ENCODE data around the gene SCO1.
"Not testable (repeated sequence)": the region's sequence is repeated elsewhere in the genome, so short reads cannot be mapped to it uniquely, and the experiment has no call there.

SCO1 gene

DNA sequence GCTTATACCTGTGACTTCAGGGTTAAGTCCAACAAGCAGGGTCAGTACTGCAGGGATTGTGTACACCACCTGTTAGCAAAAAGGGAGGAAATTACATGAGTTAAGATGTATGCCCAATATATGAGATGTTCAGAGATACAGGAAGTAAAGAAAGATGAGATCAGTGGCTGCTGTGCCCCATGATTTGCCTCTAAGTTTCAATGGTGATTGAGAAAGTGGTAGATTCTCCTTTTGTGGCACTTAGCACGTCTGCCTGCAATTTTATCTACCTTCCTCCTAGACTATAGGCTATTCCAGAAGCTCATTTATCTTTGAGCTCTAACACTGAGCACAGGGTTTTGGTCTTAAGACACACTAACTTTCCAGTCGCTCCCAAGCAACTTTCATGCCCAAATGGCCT lies 28.9 kb upstream of the SCO1 start:
- DNase-seq (ENCODE audit: low read depth in 2 of 2): no peak

DNA sequence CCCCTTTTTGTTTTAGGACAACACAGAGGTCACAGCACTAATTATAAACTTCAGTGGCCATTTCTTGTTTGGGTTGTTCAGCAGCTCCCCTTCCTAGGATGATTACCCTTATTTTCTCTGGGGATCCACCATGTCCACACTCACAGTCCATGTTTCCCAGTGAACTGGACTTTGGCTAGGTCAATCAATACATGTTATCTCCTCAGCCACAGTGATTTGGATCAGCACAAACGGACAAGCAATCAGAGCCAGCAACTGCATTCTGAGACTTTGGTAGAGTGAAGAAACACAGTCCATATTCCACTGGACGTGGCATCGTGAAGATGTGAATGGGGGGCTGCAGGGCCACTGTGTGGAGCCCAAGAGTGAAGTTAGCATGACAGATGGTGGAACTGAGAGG lies 27.9 kb upstream of the SCO1 start:
- no peak for DNase-seq (ENCODE audit: low read depth in 2 of 2)

DNA sequence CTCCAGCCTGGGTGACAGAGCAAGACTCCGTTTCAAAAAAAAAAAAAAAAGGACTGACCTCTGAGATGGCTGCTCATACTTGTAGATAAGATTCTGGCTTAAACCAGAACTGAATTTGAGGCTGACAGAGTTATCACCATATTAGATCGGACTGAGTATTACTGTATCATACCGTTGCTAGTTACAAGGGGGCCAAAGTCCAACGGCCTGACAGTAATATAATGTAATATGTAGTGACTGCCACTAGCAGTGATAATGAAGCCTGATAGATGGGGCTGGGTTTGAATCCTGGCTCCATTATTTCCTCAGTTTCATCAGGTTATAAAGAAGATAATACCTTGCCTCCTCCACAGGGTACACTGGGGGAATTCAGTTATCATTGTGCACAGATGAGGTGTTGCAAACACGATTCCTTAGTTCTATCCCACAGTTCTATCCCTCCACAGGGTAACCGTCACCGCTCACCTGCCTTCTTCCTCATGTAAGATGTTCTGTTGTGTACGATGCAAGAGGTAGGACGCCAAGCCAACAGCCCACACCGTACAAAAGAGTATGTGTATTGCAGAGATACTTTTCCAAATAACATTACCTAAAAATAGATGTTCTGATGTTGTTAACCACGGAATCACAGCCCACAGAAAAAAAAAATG lies 27.3 kb upstream of the SCO1 start:
- no peak for DNase-seq (ENCODE audit: low read depth in 2 of 2)

DNA sequence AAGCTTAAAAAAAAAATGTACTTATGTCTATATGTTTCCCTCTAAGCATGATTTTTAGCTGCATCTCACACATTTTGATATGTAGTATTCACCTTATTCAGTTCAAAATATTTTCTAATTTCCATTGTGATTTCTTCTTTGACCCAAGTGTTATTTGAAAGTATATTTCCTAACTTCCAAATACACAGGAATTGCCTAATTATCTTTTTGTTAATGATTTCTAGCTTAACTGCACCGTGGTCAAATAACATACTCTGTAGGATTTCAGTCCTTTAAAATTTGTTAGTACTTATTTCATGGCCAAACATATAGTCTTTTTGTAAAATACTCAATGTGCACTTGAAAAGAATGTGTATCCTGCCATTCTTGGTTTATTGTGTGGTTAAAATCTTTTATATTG lies 21.2 kb upstream of the SCO1 start:
- DNase-seq (ENCODE audit: low read depth in 2 of 2): no peak

DNA sequence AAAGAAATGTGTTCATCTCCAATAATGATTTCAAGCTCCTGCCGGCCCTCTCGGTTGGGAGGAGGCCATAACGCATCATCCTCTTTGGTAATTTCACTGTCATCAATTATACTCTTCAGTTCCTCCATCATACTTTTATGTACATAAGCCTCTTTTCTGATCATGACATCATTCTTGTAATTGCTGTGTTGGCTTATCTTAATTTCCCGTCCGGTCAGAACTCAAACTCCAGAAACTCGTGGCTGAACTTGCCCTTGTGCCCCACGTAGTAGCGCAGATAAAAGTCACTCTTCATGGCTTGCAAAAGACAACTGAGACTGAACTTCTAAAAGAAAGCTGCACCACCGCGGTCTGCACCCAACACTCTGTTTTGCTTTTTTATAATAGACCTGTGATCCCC lies 18.9 kb upstream of the SCO1 start:
- no peak for DNase-seq (ENCODE audit: low read depth in 2 of 2)

DNA sequence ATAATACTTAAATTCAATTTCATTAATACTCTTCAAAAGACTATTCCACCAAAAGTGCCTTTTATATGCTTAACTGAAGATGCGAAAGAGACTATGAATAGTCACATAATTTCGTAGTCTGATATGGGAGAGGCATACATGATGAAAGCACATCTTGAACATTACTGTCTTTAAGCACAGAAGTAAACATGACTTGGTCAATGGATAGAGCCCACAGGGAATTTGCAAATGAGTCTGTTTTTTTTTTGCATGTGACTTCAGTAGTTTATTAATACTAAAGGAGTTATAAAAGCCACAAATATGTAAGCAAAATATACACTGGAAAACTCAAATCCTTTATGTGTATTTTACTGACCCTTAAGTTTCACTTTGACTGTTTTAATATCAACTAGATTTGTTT lies 16.0 kb upstream of the SCO1 start:
- no peak for DNase-seq (ENCODE audit: low read depth in 2 of 2)

DNA sequence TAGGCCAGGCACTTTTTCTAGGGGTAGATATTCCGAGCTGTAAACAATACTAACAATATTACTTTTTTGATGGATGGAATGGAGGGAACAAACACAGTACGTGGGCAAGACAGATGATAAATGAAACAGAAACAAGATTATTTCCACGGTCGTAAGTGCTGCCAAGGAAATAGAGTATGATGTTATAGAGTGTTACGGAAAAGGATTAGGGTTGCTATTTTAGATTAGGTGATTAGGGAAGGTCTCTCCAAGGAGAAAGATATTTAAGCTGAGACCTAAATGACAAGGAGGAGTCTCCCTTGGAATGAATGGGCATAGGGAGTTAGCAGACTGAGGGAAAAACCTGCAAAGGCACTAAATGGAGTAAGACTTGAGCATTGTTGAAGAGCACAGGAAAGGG lies 8.4 kb upstream of the SCO1 start:
- DNase-seq (ENCODE audit: low read depth in 2 of 2): no peak

DNA sequence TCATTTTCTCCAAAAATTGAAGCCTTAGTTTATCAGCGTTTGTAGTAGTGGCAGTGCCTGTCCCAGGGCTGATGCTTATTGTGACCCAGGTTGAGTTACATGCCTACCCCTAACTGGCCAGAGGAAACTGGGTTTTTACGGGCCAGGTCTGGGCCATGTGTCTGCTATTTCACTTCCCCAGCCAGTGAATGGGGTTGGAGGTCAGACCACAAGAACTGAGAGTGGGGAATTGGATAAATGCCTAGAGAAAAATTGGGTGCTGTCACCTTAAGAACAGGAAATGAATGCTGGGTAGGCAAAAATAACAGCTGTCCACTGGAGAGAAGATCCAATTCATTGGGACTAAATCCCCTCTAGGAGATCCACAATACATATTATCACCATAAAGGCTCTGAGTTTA lies 5.2 kb upstream of the SCO1 start:
- no peak for DNase-seq (ENCODE audit: low read depth in 2 of 2)

DNA sequence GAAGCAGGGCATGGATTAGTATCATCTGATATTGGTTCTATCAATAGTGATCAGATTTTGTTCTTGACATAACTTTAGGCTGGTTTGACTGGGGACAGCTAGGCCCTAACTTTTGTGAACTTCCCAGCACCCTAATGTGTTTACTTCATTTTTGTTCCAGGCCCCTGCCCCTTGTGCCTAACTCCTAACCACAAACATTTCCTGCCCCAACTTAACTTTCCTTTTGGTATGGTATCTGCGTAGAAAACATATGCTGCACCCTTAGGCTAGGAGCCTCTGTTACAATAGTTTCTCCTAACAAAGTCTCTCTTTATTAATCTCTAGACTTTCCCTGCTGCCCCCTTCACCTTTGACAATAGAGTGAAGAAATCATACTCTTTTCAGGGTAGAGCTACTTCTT lies 2.5 kb upstream of the SCO1 start:
- DNase-seq (ENCODE audit: low read depth in 2 of 2): no peak

DNA sequence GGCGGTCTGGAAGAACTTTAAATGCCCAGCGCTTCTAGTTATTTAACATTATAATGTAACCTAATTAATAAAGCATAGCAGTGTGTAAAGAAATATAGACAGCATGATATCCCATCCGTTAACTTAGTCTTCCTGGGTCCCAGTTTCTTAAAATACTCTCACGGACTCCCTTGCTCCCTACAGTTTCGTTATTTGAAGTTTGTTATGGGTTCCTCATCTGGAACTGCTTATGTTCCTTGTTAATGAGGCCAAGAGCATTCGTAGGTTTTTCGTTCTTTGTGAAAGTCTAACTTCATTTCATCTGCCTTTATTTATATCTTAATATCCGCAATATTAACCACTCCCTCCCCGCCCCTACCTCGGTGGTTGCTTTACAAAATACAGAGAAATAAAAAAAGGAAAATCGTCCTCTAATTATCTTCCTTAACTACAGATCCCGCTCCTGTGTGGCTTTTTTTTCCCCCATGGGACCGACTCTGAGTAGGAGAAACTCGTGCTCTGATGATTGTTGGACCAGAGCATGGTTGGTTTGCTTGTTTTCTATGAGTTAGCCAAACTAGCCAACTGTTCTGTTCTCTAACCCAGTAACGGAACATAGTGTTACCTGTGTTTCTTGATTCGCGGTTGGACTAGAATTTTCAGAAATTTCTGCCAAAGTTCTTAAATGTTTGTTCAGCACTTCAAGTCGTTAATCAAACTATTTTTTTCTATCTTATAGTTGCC lies 924 bp upstream of the SCO1 start:
- no peak for DNase-seq (ENCODE audit: low read depth in 2 of 2)

DNA sequence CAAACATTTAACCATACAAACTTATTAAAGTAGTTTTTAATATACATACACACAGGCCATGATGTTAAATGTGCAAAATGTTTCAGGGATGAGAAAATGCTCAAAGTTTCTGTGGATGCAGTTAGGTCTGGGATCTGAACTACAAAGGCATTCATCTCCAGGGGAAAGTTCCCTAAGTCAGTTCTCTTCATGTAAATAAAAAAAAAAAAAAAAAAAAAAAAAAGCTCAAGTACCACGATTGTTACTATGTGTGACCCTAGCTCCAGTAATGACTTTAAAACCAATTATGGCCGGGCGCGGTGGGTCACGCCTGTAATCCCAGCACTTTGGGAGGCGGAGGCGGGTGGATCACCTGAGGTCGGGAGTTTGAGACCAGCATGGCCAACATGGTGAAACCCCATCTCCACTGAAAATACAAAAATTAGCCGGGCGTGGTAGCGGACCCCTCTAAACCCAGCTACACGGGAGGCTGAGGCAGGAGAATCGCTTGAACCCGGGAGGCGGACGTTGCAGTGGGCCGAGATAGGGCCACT lies 1.4 kb downstream of the SCO1 start:
- DNase-seq (ENCODE audit: low read depth in 2 of 2): not testable (repeated sequence)

DNA sequence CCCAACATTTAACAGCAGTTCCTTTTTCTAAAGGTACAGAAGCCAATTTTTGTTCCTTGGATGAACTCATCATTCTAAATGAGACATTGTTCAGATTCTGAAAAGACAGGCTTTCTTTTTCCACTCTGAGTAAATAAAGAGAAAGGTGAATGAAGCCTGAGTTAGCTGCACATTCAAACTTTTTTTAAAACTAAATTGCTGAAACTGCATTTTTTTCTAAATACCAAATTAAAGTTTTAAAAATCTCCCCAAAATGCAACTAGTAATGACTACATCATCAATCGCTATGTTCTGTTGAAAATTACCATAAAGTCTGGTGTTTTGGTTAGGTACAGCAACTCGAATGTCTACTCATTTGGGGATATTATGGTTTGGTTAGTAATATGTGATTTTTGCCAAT lies 9.8 kb downstream of the SCO1 start:
- DNase-seq (ENCODE audit: low read depth in 2 of 2): no peak

DNA sequence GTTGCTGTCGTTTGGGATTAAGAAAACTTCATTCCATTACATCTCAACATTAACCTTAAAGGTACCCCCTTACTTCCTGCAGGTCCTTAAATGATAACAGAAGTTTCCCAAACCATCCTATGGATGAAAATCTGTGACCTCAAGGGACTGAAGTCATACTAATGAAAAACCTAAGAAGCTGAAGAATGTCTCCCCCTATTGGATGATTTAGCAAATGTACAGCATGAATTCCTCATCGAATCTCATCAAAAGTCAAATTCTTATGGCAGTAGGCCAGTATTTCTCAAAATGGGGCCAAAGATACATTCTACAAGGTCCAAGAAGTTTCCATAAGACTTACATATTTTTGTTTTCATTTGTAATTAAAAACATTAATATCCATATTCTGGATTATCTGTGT lies 13.5 kb downstream of the SCO1 start:
- no peak for DNase-seq (ENCODE audit: low read depth in 2 of 2)

DNA sequence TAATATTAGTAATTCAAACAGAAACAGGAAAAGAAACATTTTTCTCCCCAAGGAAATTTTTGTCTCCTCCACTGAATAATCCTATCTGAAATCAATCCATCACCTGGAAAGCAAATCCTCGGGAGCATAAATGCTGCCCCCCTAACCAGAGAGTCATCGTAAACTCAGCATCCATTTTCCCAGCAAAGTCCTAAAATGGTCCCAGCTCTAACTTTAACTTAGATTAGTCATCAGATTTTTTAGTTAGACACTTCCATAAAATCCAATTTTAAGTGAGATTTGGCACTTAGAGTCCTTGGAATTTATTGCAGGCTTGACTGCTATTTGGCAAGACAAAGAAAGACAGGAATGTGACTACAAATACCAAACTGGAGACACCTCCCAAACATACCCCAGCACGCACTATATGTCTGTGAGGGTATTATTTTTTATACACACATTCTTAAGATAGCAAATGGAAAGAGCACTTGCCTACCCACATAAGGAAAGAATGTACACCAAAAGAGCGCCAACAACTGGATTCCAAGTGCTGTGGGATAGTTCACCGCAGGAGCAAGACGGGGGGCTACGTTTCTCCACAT lies 15.4 kb downstream of the SCO1 start:
- DNase-seq (ENCODE audit: low read depth in 2 of 2): no peak

DNA sequence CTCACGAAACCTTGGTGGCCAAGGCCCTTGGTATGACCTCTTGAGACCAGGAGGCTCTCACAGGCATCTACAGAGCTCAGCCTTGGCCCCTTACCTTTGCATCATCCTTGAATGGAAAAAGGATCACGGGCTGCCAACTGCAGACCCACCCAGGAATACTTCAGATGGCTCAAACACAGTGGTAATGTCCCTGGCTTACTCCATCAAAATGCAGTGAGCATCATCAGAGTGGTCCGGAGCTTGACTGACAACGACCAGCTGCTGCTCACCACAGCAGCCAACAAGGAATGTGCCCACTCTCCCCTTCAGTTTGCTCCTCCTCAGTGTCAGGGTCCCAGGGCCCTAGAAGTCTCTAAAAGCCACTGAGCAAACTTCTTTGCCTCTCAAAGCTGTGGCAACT lies 22.6 kb downstream of the SCO1 start:
- DNase-seq (ENCODE audit: low read depth in 2 of 2): no peak

DNA sequence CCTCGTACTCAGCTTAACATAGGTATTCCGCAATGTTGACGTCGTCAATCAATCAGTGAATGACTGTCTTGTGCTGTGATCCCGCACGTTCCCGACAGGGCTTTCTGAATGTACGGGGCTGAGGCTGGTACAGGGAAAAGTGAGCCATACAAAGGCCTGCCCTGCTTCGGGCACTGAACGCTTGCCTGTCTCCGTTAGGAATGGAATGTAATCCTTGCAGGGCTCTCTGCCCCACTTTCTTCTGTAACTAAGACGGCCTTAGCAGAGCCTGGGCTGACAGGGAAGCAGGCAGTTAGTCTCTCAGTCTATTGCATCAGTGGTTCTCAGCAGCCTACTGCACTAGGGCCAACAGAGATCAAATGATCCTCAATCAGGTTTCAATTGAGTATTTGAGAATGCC lies 24.0 kb downstream of the SCO1 start:
- DNase-seq (ENCODE audit: low read depth in 2 of 2): no peak

DNA sequence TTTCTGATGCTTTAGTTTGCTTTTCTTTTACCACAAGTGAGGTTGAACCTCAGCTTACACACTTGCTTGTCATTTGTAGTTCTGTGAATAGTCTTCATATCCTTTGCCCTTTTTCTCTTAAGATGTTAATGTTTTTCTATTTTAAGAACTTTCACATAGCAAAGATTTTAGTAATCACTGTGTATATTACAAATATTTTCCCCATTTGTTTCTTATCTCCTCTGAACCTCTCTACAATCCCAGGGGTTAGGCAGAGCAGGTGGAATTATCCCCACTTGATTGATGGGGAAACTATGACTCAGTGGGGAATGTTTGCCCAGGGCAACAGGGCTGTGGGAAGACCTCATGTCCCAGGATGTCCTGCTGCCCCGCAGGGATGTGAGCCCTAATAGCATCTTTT lies 28.6 kb downstream of the SCO1 start:
- no peak for DNase-seq (ENCODE audit: low read depth in 2 of 2)

DNA sequence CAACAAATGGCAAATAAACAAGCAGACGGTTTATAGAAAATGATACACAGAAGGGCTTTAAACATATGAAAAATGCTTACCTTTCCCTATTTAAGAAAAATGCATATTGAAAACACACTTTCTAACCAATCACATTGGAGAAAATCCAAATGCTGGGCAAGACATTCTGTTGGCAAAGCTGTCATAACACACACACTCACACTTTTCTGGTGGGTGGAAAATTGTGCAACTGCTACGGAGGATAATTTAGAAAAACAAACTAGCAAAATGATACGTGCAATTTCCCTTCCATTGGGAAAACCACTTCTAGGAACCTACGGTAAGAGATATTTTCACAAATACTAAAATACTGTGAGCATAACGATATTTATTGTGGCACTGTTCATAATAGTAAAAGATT lies 30.4 kb downstream of the SCO1 start:
- no peak for DNase-seq (ENCODE audit: low read depth in 2 of 2)

DNA sequence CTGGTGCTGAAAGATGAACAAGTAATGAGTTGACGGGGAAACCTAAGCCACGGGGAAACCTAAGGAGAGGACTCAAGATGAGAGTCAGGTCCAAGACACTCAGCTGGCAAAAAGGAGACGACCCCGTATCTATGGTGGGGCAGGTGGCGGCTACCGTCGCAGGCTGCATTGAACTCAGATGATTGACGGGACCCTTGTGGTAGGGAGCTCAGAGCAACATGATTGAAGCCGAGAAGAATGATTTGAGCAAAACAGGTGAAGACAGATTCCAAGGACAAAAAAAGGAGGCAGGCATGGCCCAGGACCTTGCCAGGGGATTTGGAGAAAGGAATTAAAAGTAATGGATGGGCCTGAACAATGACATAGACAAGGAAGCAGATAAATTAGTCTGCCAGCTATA lies 32.8 kb downstream of the SCO1 start:
- DNase-seq (ENCODE audit: low read depth in 2 of 2): no peak

DNA sequence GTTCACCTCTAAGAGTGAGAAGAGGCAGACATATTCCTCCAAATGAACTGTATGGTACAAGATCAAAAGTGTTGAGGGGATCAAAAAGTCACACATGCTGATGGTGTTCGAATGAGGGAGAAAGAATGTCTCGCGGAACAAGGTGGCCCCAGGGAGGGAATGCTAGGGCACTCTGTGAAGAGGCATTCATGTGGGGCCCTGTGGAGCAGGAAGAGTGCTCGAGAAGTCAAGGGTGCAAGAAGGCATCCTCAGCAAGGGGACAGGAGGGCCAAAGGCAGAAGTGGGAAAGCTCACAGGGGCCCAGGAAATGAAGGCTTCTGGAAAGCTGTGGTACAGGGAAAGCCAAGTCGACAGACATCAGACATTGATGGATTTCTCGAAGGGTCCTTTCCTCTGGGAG lies 34.1 kb downstream of the SCO1 start:
- no peak for DNase-seq (ENCODE audit: low read depth in 2 of 2)

DNA sequence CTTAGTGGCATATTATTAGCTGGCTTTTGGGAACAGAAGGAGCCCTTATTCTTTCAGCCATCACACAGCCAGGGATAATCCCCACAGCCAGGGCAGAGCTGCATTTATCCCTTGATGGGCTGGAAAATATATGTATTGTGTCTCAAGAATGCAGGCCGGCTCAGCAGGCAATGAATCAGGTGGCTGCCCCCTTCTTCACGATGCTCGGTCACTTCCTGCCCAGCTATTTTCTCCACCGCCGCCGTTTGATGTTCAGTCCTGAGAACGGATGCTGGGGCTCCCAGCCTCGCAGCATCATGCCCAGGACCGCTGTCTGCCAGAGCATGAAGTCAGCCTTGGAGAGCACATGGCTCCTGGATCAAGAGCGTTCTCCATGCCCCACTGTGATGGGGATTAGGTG lies 35.9 kb downstream of the SCO1 start:
- DNase-seq (ENCODE audit: low read depth in 2 of 2): no peak

DNA sequence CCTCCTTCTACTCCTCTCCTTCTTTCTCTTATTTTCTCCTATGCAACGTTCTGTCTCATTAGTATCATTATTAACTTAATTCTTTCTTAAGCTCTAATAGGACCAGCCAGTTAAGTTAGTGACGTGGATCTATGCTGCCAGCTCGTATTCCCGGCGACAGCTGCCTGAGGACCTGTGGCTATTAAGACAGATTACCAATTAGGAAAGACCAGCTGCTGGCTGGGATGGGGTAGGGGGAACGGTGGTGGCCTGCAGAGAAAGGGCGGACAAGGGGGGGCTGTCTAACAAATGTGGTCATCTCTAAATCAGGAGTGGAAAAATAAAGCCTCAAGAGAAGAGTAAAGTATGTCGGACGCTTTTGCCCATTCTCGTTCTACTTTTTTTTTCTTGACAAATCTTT lies 39.5 kb downstream of the SCO1 start:
- no peak for DNase-seq (ENCODE audit: low read depth in 2 of 2)

DNA sequence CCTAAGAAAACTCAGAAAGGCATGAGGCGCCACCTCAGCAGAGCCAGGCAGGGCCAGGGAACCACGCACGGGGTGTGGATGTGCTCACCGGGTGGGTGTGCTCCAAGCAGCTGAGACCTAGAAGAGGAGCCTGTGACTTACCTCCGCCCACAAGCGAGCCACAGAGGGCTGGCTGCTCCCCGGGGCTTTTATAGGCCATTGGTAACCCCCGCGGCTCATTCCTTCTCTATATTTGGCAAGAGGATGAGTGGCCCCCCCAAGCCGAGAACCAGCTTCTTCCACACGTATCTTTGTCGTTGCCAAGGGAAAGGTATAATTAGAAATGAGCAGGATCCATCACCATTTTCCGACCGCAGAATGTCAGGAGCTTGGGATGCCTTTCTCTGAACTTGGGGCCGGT lies 40.2 kb downstream of the SCO1 start, which contains the start of gene MYH3:
MYH3 (minus strand) TSS at position 162 of the 400 bp plus-strand sequence. CDS start 2,245 bp downstream, outside the sequence.
- DNase-seq (ENCODE audit: low read depth in 2 of 2): no peak

All from stimulated activated CD8-positive, alpha-beta memory T cell treated with anti-CD3 and anti-CD28 coated beads, Interleukin-7, amount 100 ng/mL, for 4 hours (primary cell).